Measurements from ENCODE around the gene DLX3. TPM values are rescaled to one million over a fixed set of nuclear protein-coding genes. Genes with fewer than 3 reads are reported as not detected.

DLX3 gene
- total RNA-seq, 2 donors from 2014 or later, result 0.58 to 1.4 TPM

DNA sequence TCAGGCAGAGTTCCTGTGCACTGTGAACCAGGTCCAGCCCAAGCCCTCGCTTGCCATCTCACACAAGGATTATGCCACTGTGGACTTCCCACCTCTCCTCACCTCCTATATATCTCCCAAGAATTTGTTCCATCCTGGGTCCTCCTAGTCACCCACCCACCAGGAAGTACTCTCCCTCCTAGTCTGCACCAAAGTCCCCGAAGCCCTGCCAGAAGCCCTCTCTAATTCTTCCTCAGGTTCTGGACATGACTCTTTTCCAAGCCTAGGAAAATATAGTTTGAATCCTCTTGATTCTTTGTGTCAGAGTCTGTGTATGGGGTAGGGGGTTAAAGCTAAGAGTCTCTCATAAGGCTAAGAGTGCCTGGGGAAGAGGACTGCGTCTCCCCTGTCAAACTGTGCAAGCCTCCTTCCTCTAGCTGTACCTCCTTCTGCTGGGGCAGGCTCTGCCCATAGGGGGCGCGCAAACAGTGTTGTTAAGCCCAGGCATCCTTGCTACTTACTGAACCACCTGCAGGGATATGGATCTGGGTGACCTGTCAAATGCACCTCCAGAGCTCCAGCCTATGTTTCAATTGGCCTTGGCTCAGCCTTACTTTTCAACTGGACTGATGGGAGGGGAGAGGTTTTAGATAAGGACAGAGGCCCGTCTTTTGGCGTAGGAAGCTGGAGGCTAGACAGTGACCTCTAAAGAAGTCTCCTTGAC is 42.7 kb downstream of the DLX3 start:
- Histone ChIP-seq H3K4me1 (ENCODE audit: control insufficient read depth, insufficient read depth, low read length) (no peaks in the 10 kb centered on the region), H3K9ac (ENCODE audit: extremely low read depth, low read length, poor library complexity, severe bottlenecking) (no peak overlapping the region), H3K9me3 (ENCODE audit: control insufficient read depth, low read length) (no peaks in the 10 kb centered on the region), H3K4me3 (ENCODE audit: low read length) (no peak overlapping the region), H3K27ac (ENCODE audit: low read depth, low read length) (no peak overlapping the region), H3K27me3 (ENCODE audit: control insufficient read depth, insufficient read depth, low read length, poor library complexity, severe bottlenecking) (peaks cover 8% of the 10 kb centered on the region), H3K36me3 (ENCODE audit: control insufficient read depth, insufficient read depth, low read length) (no peaks in the 10 kb centered on the region)
- H3K27ac Mint-ChIP-seq, result no peak overlapping the region
- no peak overlapping the region for H3K4me3 Mint-ChIP-seq
- H3K27me3 Mint-ChIP-seq (ENCODE audit: insufficient read depth), result peaks cover 73% of the 10 kb centered on the region
- TF ChIP-seq, protein P1, sequence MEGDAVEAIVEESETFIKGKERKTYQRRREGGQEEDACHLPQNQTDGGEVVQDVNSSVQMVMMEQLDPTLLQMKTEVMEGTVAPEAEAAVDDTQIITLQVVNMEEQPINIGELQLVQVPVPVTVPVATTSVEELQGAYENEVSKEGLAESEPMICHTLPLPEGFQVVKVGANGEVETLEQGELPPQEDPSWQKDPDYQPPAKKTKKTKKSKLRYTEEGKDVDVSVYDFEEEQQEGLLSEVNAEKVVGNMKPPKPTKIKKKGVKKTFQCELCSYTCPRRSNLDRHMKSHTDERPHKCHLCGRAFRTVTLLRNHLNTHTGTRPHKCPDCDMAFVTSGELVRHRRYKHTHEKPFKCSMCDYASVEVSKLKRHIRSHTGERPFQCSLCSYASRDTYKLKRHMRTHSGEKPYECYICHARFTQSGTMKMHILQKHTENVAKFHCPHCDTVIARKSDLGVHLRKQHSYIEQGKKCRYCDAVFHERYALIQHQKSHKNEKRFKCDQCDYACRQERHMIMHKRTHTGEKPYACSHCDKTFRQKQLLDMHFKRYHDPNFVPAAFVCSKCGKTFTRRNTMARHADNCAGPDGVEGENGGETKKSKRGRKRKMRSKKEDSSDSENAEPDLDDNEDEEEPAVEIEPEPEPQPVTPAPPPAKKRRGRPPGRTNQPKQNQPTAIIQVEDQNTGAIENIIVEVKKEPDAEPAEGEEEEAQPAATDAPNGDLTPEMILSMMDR (conservative IDR thresholded peaks at IDR 0.05), result peak; percentile 97
- H3K9me3 Mint-ChIP-seq, result no peaks in the 10 kb centered on the region
- H3K36me3 Mint-ChIP-seq (ENCODE audit: low read depth), result no peaks in the 10 kb centered on the region
- peak; percentile 99 for DNase-seq
- 35 to 51% methylated on average over 6 to 7 of the region's 7 CpGs for WGBS, 2 experiments (ENCODE audit: insufficient coverage in 1 of 2, insufficient read length in 1 of 2)
- no peaks in the 10 kb centered on the region for H3K4me1 Mint-ChIP-seq

DNA sequence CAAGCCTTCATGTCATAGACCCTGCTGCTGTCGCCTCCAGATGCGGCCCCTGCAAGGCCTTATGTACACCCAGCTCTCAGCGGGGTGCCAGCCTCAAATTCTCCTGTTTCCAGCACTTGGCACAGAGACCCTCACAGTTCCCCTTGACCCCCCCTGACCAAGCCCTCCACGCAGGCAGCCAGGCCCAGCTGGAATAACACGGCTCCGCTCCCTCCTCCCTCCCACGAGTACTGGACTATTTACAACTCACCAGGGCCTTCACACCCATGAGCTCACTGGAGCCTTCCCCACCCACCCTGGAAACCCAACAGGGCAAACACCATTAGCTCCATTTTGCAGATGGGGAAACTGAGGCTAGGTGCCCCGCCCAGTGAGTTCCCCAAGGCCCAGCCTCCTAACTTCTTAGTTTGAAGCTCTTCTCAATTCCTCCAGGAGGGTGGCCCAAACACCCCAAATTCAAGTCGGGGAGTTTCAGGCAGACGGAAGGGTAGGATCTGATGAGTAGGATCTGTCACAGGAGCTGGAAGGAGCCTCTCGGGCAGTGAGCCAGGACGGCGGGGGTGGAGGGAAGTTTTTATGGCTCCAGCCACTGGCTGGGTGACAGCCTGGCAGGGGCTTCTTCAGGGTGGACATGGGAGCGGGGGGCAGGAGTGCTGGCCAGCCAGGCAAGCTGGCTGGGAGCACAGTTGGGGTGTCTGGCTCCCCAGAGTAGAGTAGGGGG is 43.5 kb downstream of the DLX3 start:
- H3K9me3 ChIP-seq (ENCODE audit: control insufficient read depth, low read length), result no peaks in the 10 kb centered on the region
- Mint-ChIP-seq H3K27me3 (ENCODE audit: insufficient read depth) (peaks cover 66% of the 10 kb centered on the region), H3K9me3 (no peaks in the 10 kb centered on the region), H3K4me3 (no peak overlapping the region), H3K4me1 (no peaks in the 10 kb centered on the region), H3K27ac (no peak overlapping the region), H3K36me3 (ENCODE audit: low read depth) (no peaks in the 10 kb centered on the region)
- no peak for DNase-seq
- TF ChIP-seq, protein P1 (conservative IDR thresholded peaks at IDR 0.05), result no peak
- H3K9ac ChIP-seq (ENCODE audit: extremely low read depth, low read length, poor library complexity, severe bottlenecking), result no peak overlapping the region
- no peak overlapping the region for H3K4me3 ChIP-seq (ENCODE audit: low read length)
- peaks cover 8% of the 10 kb centered on the region for H3K27me3 ChIP-seq (ENCODE audit: control insufficient read depth, insufficient read depth, low read length, poor library complexity, severe bottlenecking)
- H3K36me3 ChIP-seq (ENCODE audit: control insufficient read depth, insufficient read depth, low read length), result no peaks in the 10 kb centered on the region
- no peak overlapping the region for H3K27ac ChIP-seq (ENCODE audit: low read depth, low read length)
- no peaks in the 10 kb centered on the region for H3K4me1 ChIP-seq (ENCODE audit: control insufficient read depth, insufficient read depth, low read length)
- WGBS, 2 experiments (ENCODE audit: insufficient coverage in 1 of 2, insufficient read length in 1 of 2), result 89 to 91% methylated on average over 8 to 14 of the region's 14 CpGs

DNA sequence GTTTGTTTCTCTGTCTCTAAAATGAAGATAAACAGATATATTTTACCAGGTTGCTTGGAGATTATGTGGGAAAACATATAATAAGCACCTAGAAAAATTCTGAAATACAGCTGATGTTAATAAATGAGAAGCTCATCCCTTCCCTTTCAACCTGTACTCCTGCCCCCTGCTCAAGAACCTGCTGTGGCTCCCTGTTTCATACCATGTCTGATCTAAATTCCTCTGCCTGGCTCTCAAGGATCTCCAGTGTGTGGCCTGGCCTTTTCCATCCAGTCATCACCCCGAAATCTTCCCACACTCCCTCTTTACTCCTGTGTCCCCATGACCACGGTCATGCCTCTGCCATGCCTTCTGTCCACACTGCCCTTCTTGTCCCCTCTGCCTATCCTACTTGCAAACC is 45.4 kb downstream of the DLX3 start:
- H3K9ac ChIP-seq (ENCODE audit: extremely low read depth, low read length, poor library complexity, severe bottlenecking), result no peak overlapping the region
- H3K4me1 ChIP-seq (ENCODE audit: control insufficient read depth, insufficient read depth, low read length), result no peaks in the 10 kb centered on the region
- WGBS, 2 experiments (ENCODE audit: insufficient coverage in 1 of 2, insufficient read length in 1 of 2), result 81 to 100% methylated on average over 1 to 2 of the region's 2 CpGs
- Mint-ChIP-seq H3K36me3 (ENCODE audit: low read depth) (no peaks in the 10 kb centered on the region), H3K9me3 (no peaks in the 10 kb centered on the region), H3K27ac (no peak overlapping the region), H3K4me1 (peaks cover 2% of the 10 kb centered on the region), H3K27me3 (ENCODE audit: insufficient read depth) (peaks cover 64% of the 10 kb centered on the region), H3K4me3 (no peak overlapping the region)
- TF ChIP-seq, protein P1 (conservative IDR thresholded peaks at IDR 0.05), result no peak
- no peaks in the 10 kb centered on the region for H3K9me3 ChIP-seq (ENCODE audit: control insufficient read depth, low read length)
- H3K36me3 ChIP-seq (ENCODE audit: control insufficient read depth, insufficient read depth, low read length), result no peaks in the 10 kb centered on the region
- H3K4me3 ChIP-seq (ENCODE audit: low read length), result no peak overlapping the region
- peaks cover 8% of the 10 kb centered on the region for H3K27me3 ChIP-seq (ENCODE audit: control insufficient read depth, insufficient read depth, low read length, poor library complexity, severe bottlenecking)
- no peak overlapping the region for H3K27ac ChIP-seq (ENCODE audit: low read depth, low read length)
- DNase-seq, result no peak
